ENCODE measurements around the gene CES1. TPM values are rescaled to one million over a fixed set of nuclear protein-coding genes. Genes with fewer than 3 reads are reported as not detected.

CES1 gene
- total RNA-seq (2022; extraction: Qiagen RNA extraction): 30.0 to 47.0 TPM (median 37.3 TPM) in 5 replicates

GRCh38 chr16:55832773-55833691, at the start of gene CES1:
Gene CES1 (minus strand): TSS chr16:55833096. CDS start chr16:55833055, 41 bp downstream.

GRCh38 chr16:55875273-55875672, 42.4 kb upstream of the CES1 start, which contains the start of gene CES5A:
Gene CES5A (minus strand): TSS chr16:55875373. CDS start chr16:55875221, 152 bp downstream.

Other genes with a start within 250 kb of the CES1 start
- 0.07 to 0.09 TPM in 2 of 5 replicates, not detected in the others for gene SLC6A2, start 177.1 kb downstream of the CES1 start, total RNA-seq (2022; extraction: Qiagen RNA extraction)
- not detected in 5 replicates for gene CES5A, start 42.3 kb upstream of the CES1 start, total RNA-seq (2022; extraction: Qiagen RNA extraction)

Data from A549 treated with Mapracorat at 1 μM for 4 hours (cell line).